HG03139 (cell line): ENCODE measurements around the gene WDR86.

Experiments used
- ATAC-seq: cut with Tn5 transposase; IDR thresholded peaks from one replicate; pipeline ENCODE4 v1.9.1; 2021; ENCODE audit not compliant: unreplicated experiment

WDR86 gene

GRCh38 chr7:151406886-151407583 is 2.8 kb downstream of the WDR86 start:
- no peak for ATAC-seq

- ATAC-seq = no peak
Measured at GRCh38 chr7:151406051-151406875, 3.6 kb downstream of the WDR86 start.

GRCh38 chr7:151405588-151405987 is 4.2 kb downstream of the WDR86 start:
- ATAC-seq = no peak

- ATAC-seq = no peak
Measured at GRCh38 chr7:151405056-151405455, 4.8 kb downstream of the WDR86 start.

- no peak for ATAC-seq
Measured at GRCh38 chr7:151404216-151405011, 5.4 kb downstream of the WDR86 start.

- ATAC-seq = no peak
Measured at GRCh38 chr7:151403764-151404163, 6.1 kb downstream of the WDR86 start.

- ATAC-seq = no peak
Measured at GRCh38 chr7:151402029-151402835, 7.6 kb downstream of the WDR86 start.

- ATAC-seq = no peak
Measured at GRCh38 chr7:151400626-151401315, 9.1 kb downstream of the WDR86 start.

GRCh38 chr7:151399906-151400305 is 9.9 kb downstream of the WDR86 start:
- ATAC-seq = no peak

- ATAC-seq = no peak
Measured at GRCh38 chr7:151399305-151399601, 10.6 kb downstream of the WDR86 start.

- ATAC-seq = no peak
Measured at GRCh38 chr7:151398446-151399304, 11.2 kb downstream of the WDR86 start.

GRCh38 chr7:151397026-151397425 is 12.8 kb downstream of the WDR86 start:
- no peak for ATAC-seq

- no peak for ATAC-seq
Measured at GRCh38 chr7:151396328-151396970, 13.4 kb downstream of the WDR86 start.

GRCh38 chr7:151395036-151395367 is 14.8 kb downstream of the WDR86 start:
- no peak for ATAC-seq

- ATAC-seq = no peak
Measured at GRCh38 chr7:151394076-151395035, 15.5 kb downstream of the WDR86 start.

- ATAC-seq = no peak
Measured at GRCh38 chr7:151393031-151393977, 16.5 kb downstream of the WDR86 start.

- no peak for ATAC-seq
Measured at GRCh38 chr7:151392426-151392825, 17.4 kb downstream of the WDR86 start.
